ENCODE results near the gene SKIC8.

DNA sequence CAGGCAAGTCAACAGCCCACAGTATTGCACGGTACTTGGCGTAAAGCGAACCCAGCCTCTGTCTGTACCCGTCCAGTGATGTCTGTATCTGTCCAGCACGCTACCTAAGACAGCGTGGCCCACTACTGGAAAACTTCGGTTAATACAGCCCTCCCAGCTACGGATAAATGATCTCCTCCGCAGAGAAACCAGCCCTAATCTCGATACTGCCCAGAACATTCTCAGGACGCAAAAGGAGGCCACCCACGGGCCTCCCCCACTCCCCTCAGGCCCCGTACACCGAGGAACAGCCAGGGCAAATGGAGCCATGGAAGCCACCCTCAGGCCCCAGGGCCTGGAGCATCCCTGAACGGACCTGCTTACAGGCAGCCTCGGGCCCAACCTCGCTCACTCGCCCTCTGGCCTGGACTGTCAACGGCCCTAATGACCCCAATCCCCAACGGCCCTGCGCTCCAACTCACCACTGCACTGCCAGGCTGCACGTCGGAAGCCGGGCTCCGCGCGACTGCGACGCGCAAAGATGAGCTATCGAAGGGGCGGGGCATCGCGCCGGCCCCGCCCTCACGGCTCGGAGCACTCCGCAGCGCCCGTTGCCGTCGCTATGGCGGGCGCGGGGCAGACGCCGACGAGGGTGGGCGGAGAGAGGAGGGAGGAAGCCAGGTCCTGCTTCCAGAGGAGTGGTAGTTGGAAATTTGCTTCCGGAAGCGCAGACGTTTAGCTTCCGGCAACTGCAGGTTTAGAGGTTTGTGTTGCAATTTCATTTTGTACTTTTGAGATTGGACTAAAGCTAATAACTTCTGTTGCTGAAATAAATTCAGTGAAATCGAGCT lies at the start of gene SKIC8:
- TF ChIP-seq, protein P1, sequence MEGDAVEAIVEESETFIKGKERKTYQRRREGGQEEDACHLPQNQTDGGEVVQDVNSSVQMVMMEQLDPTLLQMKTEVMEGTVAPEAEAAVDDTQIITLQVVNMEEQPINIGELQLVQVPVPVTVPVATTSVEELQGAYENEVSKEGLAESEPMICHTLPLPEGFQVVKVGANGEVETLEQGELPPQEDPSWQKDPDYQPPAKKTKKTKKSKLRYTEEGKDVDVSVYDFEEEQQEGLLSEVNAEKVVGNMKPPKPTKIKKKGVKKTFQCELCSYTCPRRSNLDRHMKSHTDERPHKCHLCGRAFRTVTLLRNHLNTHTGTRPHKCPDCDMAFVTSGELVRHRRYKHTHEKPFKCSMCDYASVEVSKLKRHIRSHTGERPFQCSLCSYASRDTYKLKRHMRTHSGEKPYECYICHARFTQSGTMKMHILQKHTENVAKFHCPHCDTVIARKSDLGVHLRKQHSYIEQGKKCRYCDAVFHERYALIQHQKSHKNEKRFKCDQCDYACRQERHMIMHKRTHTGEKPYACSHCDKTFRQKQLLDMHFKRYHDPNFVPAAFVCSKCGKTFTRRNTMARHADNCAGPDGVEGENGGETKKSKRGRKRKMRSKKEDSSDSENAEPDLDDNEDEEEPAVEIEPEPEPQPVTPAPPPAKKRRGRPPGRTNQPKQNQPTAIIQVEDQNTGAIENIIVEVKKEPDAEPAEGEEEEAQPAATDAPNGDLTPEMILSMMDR (IDR thresholded peaks at IDR 0.05), result no peak
- no peak for TF ChIP-seq POLR2A (IDR thresholded peaks at IDR 0.05)
